Medulla oblongata (tissue), 1 donor: ENCODE results near the gene TOX3.

Experiments used
- DNase-seq: peaks from one replicate; pipeline ENCODE4 v3.0.0-alpha.2; 2015; ENCODE audit errors: extremely low spot score

The TOX3 gene

GRCh38 chr16:52538511-52538910 lies 8.4 kb downstream of the TOX3 start:
- DNase-seq, result no peak

- no peak for DNase-seq
Observed at GRCh38 chr16:52537516-52537915, 9.4 kb downstream of the TOX3 start.

DNA sequence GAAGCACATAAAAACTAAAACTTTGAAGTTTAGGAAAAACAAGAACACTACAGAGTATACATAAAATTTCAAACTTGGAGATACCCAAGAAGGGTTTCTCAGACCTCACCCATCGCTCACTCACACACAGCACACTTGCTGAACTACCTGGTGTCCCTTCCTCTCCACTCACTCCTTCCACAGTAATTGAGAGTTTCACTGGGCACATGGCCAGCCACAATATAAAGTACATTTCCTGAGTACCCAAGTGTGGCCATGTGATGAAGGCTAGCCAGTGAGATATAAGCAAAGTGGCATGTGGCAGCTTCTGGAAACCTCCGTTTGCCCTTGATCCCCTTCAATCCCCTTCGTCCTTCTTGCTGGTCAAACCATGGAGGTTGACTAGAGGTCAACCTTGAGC lies 11.9 kb downstream of the TOX3 start:
- no peak for DNase-seq

DNA sequence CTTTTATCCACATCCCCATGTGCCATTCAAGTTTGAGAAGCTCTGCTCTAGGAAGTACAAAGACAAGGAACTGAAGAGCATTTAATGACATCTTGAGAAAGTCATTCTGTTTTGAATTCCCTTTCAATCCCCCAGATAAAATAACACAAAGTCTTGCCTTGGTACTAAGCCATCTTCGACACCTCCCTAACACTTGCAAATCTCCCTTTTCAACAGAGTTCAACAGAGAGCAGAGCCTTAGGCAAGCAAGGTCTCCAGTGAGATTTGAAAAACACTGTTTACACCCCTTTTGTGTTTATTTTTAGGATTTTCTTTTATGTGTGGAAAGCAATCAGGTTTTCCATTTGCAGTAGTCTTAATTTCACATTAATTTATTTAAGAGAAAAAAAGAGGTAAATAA lies 13.6 kb downstream of the TOX3 start:
- no peak for DNase-seq

DNA sequence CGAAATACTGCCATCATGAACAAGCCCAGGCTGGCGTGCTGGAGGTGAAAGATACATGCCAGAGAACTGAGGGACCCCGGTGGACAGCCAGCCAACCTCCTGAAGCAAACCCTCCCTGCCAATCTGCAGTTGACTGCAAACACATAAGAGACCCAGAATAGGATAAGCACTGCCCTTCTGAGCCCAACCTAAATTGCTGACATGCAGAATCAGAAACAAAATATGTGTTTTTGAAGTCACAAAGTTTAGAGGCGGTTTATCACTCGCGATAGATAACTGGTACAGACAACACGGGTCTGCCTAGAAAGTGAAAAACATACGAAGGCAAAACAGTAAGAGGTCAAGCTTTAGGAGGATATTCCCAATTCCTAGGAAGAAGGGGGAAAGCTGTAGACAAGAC lies 14.6 kb downstream of the TOX3 start:
- no peak for DNase-seq

DNA sequence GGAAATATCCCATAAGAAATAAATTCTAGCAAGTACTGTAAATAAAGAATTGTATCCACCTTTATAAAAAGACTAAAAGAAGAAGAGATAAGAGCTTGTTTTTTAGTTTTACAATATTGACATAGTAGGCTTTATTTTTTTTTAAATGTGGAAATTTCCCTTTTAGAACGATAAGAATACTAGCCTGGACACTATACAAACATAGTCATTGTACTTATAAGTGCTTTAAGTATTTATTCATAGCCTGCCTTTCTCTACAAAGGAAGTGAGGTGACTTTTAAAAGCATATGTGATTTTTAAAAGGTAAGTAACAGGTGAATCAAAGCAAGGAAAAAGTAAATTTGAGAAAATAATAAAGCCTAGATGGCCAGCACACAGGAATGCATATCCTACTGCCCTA lies 17.7 kb downstream of the TOX3 start:
- no peak for DNase-seq

GRCh38 chr16:52528393-52529065 lies 18.4 kb downstream of the TOX3 start:
- no peak for DNase-seq

GRCh38 chr16:52526830-52527229 lies 20.1 kb downstream of the TOX3 start:
- DNase-seq, result no peak

DNA sequence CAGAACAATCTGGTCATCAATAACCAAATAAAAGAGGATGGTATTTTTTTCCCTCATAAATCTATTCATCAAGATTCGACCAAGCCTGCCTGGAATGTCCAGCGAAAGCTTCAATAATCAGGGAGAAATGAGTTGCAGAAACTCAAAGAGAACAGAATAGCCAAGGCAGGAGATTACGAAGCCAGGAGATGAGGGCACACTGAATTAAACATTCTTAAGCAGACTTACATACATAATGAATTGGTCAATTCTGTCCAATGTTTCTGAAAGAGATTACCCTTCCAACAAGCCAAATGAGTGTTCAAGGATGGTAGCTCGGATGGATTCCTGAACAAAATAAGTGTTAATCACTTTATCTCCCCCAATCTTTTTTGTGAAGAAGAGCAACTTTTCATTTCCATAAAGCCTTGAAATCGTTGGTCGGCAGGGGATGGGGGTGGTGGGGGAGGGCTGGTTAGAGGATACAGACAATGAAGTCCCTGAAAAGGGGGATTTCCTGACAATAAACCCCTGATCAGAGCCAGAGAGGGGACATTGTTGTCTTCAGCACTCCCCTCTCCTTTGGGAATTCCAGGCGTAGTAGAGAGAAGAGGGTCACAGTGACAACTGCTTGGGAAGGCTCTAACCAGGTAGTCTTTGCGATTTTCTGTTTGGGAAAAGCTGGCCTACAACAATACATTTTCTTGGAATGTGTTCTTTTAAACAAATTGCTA lies 20.7 kb downstream of the TOX3 start:
- DNase-seq, result no peak

DNA sequence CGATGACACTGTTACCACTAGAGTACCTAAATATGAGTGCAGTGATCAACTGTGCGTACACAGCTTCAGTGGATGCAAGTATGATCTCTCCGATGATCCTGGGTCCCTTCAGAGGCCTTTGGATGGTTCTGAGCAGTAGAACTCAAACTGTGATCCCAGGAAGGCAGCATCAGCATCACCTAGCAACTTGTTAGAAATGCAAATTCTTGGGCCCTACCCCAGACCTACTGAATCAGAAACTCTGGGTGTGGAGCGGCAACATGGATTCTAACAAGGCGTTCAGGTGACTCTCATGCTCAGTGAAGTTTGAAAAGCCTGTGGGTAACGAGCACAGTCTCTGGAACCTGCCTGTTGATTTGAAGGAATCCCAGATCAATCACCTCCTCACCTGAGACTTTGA lies 25.4 kb downstream of the TOX3 start:
- DNase-seq, result no peak

DNA sequence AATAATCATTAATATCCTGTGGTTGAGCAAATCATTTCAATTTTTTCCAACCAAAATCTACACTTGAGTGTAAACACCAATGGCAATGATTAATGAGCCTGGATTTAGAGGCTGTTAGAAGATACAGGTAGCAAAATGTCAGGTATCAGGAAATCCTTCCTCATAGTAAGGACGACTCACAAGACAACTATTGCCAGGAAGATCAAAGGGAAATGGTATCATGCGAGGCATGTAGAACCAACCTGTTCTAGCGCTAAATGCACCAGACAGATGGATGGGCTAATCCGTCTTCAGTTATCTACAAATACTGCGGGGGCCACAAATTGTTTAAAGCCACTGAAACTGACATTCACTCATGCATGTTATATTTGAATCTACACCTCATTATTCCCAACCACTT lies 28.1 kb downstream of the TOX3 start:
- no peak for DNase-seq

DNA sequence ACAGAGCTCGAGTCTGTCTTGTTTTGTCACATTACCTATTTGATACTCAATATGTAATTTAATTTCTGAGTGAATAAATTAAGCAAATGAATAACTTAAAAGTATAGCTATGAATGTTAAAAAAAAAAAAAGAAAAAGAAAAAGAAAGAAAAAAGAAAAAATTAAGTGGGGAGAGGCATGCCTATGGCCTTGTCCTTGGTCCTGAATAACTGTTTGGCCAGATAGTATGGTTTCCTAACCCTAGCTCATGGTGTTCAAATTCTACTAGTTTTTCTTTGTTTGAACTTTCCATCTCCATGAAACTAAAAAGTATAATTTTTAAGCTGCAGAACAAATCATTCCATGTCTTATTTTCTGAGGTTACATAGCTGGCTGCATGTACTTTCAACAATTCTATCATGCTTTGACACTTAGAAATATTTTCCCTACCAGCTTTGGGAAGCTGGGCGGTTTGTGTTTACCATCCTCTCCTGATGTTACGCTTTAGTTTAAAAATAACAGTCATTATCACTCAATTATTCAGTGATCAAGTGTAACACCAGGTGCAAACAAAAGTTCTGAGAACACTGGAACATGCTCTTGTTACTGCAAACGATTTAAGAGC lies 31.8 kb downstream of the TOX3 start:
- no peak for DNase-seq

GRCh38 chr16:52512297-52512987 lies 34.5 kb downstream of the TOX3 start:
- no peak for DNase-seq

DNA sequence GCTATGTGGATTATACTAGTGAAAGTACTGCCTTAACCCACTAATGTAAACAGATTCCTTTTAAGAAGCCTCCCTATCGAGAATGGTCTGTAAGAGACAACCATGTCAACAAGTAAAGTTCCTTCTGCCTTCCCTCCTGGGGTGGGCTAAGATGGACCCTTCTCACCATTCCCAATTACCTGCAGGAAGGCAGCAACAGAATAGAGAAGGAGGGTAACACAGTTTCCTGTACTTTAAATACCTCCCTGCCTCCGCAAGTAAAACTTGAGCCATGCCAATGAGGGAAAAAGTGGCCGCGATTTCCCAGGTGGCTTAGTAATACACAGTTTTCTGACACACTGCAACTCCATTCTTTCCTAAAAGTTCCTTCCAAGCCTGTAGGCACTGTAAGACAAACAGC lies 45.2 kb downstream of the TOX3 start:
- DNase-seq, result no peak

- no peak for DNase-seq
Observed at GRCh38 chr16:52500963-52501362, 46.0 kb downstream of the TOX3 start.

DNA sequence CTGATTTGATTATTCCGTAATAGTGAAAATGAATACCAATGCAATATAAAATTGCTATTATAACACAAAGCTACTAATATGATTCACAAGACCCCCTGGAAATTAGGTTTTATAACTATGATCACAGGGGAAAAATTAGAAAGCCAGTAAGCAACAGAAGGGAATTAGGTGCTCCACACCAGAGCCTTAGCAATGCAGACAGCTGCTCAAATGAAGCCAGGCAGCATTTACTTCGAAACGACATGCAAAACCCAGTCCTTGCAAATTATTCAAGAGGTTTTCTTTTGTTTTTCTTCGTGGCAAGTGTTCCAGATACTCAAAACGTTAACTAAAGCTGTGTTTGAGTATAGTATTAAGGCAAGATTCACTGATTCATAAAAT lies 47.9 kb downstream of the TOX3 start:
- peak; percentile 15 for DNase-seq

GRCh38 chr16:52498328-52499059 lies 48.4 kb downstream of the TOX3 start:
- DNase-seq, result peak; percentile 75

DNA sequence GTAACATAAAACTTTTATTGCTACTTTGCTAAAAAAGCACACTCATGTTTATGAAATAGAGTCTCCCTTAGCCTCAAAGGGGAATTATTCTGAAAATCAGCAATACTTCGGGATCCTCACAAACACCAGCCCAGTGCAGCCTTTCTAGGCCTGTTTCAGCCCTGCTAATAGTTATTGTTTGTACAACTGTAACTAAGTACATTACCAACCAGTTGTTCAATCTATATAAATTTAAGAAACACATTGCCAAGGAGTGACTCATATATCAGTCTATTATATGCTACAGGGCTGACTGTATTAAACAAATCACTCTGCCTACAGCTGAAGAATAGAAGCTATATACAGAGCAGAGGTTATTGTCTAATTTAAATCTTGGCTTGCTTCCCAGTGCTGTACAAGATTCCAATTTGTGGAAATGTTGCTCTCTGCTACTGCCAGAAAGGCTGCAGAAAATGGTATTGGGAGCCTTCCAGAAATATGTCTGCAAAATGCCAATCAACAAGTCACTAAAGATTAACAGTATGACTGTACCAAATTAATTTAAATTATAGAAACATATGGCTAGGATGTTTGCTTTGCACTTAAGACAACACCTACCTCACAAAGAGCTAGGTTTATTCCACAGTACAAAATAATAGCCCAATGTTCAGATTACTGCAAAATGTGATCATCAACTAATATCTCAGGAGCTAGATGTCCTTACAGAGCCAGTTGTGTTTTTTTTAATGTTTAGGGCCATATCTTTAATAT lies 49.7 kb downstream of the TOX3 start:
- DNase-seq, result peak; percentile 38

DNA sequence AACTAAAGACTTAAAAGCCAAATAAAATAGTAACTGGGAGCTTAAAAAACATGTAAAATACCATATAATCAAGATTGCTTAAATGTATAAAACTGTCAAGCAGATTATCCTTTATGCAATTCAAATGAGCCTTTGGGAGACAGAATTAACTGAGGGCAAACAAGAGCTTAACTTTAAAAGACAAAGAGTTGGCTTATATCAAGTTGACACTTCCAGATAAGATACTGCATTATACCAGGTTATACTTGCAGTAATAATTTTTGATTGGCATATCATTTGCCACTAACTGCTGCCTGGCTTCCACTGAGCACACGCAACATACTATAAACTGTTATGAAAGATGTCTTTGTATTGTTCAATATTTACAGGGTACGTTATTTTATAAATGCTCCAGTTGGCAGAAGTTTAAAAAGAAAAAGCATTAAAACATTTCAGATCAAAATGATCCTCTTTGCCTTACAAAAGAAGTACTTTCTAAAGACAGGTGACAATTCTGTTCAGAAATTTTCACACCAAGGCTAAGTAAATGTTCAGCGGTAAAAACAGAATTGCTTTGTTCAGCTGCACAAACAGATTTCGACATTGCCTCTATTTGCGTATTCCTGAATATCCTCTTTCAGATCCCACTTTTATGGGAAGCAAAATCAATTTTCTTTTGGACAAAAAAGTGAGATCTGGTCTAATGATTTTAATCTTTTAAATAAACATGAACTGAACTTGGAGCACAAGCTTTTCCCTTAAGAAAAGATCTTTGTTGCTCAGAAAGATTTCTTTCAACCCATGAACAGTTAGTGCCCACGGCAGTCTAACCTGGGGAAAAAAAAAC lies 50.7 kb downstream of the TOX3 start:
- peak; percentile 41 for DNase-seq

DNA sequence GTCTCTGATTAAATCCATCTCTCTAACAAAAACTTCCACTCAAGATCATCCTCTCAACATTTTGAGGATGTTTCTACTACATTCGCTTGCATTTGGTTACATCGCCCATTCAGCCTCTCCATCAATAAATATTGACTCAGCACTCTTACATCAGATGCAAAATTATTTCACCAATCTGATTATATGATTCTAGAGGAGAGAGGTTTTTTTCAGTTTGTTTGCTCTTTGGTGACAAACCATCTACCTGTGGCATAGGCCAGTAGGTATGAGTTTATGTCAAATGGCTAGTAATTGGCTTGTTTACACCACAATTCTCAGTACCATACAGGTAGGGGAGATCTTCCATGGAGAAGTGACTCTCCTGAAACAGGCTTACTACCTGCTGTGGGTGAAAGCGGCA lies 52.3 kb downstream of the TOX3 start:
- no peak for DNase-seq
